Measurements from ENCODE around the gene ZDHHC11.
"Not testable (repeated sequence)": the region's sequence is repeated elsewhere in the genome, so short reads cannot be mapped to it uniquely, and the experiment has no call there.

The ZDHHC11 gene

DNA sequence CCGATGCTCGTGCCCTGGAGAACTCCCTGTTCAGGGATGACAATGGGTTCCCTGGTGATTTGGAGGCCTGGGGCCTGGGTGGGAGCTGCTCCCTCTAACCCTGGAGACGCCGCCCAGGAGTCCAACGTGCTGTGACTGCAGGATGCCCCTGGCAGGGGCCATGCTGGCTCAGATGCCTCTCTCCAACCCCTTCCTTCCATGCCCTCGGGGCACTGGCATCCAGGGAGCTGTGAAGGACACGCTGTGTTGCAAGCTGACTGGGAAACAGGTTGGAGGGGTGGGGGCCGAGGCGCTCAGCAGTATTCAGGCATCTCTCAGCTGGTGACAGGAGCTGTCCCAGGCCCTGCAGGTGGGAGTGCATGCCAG lies 75.2 kb downstream of the ZDHHC11 start:
- not testable (repeated sequence) for DNase-seq (ENCODE audit: low spot score)

DNA sequence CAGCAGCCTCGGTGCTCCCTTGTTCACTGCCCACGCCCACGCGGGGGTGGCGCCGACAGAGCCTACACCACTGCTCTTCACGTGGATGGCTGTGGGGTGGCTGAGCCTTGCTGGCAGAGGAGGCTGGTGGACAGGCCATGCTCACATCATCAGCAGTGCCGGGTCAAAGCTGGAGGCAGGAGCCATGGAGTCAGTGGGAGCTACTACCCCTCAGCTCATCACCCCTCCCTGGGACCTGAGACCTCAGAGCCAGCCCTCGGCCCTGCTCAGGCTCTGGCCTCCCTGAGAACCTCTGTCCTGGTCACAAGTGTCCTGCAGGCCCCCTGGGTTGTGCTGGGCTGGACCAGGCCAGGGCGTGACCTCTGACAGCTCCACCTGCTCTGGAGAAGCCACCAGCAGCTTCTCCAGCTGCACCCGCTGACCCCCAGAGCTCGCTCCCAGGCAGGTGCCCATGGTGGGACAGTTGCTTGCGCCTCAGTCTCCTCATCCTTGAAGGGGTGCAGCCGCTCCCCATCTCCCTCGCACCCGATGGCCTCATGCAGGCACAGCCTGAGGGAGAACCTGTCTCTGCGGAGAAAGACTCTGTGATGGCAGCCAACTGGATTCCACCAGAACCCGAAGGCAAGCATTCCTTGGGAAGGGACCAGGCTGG lies 75.8 kb downstream of the ZDHHC11 start:
- DNase-seq (ENCODE audit: low spot score): peak; percentile 4

DNA sequence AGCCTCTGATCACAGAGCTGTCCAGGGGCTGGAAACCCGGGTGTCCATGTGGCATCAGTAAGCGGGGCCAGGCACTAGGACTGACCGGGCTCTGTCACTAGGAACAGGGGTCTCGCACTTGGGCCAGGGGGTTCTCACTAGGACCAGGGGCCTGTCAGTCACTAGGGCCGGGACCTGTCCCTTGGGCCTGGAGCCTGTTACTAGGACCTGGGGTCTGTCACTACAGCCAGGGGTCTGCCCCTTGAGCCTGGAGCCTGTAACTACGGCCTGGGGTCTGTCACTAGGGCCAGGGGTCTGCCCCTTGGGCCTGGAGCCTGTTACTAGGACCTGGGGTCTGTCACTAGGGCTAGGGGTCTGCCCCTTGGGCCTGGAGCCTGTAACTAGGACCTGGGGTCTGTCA lies 76.5 kb downstream of the ZDHHC11 start:
- not testable (repeated sequence) for DNase-seq (ENCODE audit: low spot score)

DNA sequence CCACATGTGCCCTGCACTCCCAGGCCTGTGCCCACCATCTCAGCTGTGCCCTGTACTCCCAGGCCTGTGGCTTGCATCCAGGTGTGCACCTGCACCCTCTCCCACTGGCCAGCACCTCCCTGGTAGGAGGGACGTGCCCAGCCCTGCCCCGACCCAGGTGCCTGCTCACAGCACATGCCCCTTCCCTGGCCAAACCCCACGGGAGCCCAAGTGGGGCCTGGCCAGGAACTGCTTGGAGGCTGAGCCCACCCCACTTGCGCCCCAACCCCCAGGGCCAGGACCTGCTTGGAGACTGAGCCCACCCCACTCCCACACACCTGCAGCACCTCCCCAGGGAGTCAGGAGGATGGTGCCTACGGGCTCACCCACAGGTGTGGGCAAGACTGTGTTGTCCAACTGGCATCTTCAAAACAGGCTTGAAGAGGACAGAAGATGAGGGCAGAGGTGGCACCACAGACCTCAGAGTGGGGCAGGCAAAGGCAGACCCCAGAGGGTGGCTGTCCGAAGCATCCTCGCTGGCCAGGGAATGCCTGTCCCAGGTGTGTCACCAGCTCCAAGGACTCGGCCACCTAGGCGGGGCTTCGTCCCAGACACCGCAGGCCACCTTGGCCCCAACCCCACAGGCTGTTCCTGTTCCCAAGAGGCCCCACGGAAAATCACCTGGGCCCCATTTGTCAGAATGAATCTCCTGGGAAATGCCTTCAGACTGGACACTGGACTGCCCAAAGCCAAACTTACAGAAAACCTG lies 77.1 kb downstream of the ZDHHC11 start:
- DNase-seq (ENCODE audit: low spot score): peak; percentile 4

DNA sequence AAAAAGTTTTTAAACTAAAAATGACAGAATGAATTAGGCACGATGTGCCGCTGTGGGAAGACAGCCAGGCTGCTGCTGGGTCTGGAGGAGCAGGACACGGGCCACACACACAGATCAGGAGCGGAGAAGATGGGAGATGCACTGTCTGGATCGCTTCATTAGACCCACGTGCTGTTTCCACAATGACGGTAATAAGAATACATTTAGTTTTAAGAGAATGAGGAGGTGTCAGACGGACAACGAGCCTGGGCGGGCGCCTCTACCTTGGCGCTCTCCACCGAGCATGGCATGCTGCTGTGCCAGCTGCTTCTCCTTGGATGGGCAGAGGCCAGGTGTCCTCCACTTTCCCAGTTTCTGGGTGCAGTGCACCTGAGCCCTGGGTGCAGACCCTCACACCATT lies 77.9 kb downstream of the ZDHHC11 start:
- DNase-seq (ENCODE audit: low spot score): peak; percentile 6

DNA sequence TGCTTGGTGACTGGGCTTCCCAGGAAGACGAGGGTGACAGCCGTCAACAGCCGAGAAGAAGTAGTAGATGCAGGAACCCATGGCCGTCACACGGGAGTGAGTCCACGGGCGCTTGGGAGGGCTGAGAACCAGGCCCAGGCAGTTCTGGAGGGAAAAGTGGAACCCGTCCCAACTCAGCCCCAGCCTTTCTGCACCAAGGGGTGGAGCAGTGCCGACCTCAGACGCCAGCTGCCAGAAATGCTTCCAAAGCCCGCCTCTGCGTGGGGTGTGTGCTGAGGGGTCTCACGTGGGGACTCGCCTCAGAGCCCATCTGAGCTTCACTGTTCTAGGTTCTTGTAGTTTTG lies 78.3 kb downstream of the ZDHHC11 start:
- not testable (repeated sequence) for DNase-seq (ENCODE audit: low spot score)

DNA sequence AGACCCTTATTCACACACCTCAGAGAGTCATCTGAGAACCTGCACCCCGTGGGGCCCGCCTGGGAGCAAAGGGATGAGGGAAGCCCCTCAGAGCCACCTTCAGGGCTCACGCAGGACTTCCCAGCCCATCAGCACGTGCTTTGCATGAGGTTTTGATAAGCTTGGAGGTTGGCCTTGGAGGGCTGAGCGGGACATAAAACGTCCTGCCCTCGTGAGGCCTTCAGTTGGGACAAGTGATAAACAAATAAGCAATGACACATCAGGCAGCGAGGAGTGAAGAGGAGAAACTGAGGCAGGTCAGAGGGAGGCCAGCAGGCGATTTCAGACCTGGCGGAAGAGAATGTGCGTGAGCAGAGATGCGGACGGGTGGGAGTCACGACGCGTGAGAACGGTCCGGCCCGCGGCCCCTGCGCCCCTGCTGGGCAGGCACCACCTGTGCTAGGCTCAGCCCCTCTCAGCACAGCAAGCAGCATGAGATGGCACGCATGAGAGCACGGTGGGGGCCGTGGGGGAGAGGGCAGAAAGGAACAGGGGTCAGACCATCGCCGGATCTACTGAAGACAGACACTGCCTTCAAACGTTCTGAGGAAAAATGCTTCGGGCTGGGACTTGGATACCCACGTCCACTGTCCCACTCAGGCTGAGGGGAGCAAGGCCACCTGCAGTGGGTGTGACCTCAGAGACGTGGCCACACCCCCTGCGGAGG lies 78.8 kb downstream of the ZDHHC11 start:
- DNase-seq (ENCODE audit: low spot score): not testable (repeated sequence)

DNA sequence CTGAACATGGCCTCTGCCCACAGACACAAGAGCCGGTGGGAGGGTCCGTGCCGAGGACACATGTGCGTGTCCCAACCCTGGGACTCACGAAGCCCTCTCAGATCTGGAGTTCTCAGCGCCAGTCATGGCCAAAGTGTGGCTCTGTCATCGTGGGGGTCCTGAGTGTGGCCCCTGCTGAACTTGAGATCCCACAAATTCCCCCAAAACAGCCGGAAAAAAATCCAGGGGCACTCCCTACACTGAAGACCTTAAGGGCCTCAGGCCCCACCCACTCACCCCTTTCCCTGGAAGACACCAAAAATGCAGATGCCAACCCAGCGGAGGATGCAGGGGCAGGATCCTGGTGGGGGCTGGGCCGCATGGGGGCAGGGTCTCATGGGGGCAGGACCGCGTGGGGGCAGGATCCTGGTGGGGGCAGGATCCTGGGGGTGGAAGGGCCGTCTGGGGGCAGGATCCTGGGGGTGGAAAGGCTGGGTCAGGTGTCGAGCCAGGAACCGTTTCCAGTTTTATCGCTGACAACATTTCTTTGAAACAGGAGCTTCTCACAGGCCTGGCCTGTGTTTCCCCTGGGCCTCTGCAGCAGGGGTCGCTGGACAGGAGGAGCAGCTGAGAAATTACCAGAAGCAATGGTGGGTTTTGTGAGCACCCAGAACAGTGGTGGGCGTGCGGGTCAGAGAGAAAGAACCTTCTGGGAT lies 79.6 kb downstream of the ZDHHC11 start:
- peak; percentile 6 for DNase-seq (ENCODE audit: low spot score)

DNA sequence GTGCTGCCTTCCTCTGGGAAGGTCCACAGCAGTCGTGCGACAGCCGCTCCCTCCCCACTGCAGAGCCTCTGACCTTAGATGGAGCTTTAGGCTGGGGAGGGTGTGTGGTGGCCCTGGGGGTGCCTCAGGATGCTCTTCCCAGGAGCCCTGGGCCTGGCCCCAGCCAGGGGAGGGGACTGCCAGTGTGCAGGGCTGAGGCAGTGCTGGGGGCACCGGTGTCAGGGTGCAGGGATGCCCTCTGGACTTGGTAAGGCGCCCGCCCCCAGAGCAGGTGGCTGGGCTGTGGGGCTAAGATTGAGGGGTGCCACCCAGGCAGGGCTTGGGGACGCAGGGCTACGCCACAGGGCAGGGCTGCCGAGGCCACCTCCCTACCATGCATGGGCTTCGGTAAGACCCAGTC lies 80.2 kb downstream of the ZDHHC11 start:
- peak; percentile 8 for DNase-seq (ENCODE audit: low spot score)

DNA sequence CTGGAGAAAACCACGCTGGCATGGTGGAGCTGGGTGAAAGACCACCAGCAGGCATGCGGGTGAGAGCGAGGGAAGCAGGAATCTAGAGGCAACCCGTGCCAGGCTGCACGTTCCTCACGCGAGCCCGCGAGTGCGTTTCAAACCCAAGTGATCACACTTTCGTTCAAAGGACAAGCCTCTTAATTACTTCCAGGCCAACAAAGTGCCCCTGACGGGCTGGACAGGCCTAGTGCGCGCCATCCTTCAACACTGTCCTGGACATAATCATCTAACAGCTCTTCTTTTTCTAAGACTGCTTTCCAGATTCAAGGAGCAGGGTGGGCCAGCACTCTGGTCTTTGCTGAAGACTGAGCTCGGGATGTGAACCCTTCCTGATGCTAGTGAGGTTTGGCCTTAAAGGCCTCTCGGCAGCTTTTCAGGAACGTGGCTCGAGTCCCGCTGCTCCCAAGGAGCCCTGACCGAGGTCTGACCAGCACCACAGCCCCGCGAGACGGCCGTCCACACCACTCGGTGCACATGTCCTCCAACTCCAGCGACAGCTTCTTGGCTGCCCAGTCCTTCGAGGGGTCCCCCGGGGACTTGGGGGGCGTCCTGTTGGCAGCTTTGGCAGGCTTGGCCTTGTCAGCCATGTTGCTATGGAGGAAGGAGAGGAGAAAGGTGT lies 81.2 kb downstream of the ZDHHC11 start:
- peak; percentile 4 for DNase-seq (ENCODE audit: low spot score)

DNA sequence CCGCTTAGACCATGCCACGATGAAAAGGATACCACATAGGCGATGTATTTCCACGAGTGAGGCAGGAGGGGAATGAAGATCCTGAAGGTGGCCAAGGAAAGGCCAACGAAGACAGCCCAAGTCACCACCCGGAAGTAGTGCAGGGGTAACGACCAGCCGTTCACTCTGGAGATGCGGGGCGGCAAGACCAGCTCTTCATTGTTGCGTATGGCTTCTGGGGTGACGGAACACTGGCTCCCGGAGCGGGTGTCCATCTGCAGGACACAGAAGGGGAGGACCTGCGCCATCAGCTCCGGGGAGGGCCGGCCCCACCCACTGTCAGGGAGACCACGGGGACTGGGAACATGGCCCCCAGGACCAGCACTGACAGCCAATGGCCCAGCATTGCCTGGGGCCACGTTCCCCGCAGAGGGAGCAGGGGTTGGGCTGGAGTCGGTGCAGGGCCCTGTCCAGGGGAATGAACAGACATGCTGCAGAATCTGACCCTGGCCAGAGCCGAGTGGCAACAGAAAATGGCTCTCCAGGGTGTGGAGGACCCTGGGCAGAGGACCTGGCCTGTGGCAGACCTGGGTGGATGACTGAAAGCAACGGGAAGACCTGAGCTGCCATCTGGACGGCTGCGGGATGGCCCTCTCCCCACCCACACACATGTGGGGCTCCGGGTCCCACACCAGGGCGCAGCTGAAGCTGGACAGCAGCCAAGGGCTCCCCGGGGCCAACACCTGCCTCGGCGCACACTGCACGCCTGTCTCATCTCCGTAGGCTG lies 83.9 kb downstream of the ZDHHC11 start:
- no peak for DNase-seq (ENCODE audit: low spot score)

DNA sequence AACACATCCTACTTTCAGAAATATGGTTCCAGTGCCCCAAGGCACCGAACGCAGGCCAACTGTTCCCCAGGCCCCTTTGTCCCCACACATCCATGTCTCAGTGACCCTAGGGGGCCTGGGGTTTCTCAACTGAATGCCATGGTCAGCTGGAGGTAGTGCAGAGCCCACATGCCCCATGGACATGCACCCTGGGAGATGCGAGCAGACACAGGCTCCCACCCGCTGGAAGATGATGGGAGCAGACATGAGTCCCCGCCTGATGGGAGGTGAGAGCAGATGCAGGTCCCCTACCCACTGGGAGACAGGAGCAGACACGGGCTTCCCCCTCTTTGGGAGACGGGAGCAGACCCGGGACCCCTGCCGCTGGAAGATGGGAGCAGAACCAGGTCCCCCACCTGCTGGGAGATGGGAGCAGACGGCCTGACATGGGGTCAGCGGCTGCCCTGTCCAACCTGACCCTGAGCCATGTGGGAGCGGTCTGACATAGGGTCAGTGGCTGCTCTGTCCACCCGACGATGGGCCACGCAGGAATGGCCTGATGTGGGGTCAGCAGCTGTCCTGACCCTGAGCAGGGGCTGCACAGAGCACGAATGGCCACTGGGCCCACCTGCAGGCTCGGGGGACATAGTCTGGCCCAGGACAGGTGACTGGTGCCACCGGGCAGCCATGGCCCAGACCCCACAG lies 84.7 kb downstream of the ZDHHC11 start:
- DNase-seq (ENCODE audit: low spot score): no peak

DNA sequence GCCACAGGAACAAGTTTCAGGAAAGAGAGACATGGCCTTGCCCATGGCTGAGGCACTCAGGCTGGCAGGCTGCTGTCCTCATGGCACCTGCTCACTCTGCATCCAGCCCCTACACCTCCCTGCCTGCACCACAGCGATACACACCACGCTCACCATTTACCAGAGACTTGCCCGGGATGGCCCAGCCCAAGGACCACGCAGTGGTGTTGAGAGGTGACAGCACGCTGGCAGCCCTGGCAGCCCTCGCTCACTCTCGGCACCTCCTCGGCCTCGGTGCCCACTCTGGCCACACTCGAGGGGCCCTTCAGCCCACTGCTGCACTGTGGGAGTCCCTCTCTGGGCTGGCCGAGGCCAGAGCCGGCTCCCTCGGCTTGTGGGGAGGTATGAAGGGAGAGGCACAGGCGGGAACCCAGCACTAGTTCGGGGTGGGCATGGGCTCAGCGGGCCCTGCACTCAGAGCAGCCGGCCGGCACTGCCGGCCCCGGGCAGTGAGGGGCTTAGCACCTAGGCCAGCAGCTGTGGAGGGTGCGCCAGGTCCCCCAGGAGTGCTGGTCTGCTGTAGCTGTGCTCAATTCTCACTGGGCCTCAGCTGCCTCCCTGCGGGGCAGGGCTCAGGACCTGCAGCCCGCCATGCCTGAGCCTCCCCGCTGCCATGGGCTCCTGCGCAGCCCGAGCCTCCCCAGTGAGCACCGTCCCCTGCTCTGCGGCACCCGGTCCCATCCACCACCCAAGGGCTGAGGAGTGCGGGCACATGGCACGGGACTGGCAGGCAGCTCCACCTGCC lies 86.6 kb downstream of the ZDHHC11 start:
- no peak for DNase-seq (ENCODE audit: low spot score)

DNA sequence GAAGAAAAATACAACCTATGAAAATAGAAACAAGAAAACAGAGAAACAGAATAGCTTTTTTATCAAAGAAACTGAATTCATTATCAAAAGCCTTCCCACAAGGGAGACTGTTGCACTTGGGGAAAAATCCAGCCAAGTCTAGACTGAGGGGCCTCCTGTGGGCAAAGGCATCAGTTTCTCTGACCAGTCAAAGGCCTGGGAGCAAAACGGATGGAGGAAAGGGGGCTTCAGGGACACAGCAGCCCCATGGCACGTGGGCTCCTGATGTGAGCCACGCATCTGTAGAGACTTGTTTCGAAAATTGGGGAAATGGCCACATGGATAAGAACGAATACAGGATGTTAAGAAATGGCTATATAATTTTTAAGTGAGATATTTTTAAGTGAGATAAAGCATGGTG lies 87.4 kb downstream of the ZDHHC11 start:
- DNase-seq (ENCODE audit: low spot score): no peak

DNA sequence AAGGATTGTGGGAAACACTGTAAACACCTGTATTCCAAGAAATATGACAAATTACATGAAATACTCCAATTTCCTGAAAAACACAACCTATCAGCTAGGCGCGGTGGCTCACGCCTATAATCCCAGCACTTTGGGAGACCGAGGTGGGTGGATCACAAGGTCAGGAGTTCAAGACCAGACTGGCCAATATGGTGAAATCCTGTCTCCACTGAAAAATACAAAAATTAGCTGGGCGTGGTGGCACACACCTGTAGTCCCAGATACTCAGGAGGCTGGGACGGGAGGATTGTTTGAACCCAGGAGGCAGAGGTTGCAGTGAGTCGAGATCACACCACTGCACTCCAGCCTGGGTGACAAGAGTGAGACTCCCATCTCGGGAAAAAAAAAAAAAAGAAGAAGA lies 87.8 kb downstream of the ZDHHC11 start:
- DNase-seq (ENCODE audit: low spot score): not testable (repeated sequence)

DNA sequence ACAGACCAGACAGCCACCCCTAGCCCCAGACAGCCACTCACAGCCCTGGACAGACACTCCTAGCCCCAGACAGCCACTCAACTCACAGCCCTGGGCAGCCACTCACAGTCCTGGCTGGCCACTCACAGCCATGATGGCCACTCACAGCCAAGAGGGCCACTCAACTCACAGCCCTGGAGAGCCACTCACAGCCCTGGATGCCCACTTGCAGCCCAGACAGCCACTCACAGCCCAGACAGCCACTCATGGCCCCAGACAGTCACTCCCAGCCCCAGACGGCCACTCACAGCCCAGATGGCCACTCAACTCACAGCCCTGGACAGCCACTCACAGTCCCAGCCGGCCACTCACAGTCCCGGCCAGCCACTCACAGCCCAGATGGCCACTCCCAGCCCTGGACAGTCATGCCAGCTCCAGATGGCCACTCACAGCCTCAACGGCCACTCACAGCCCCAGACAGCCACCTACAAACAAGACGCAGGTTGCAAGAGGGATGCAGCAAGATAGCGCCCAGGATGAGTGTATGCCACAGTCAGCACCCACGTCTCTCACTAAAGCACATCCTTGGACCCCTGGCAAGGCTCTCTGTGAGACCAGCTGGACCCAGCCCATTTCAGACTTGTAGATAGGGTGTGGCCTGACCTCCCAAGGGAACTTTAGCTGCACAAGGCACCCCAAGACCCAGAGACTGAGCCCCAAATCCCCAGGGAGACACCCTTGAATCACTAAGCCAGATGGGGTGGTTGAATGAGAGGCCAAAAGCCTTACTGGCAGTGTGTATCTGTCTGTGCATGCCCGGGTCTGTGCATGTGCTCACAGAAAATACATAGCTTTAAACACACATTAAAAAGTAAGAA lies 88.7 kb downstream of the ZDHHC11 start:
- no peak for DNase-seq (ENCODE audit: low spot score)

DNA sequence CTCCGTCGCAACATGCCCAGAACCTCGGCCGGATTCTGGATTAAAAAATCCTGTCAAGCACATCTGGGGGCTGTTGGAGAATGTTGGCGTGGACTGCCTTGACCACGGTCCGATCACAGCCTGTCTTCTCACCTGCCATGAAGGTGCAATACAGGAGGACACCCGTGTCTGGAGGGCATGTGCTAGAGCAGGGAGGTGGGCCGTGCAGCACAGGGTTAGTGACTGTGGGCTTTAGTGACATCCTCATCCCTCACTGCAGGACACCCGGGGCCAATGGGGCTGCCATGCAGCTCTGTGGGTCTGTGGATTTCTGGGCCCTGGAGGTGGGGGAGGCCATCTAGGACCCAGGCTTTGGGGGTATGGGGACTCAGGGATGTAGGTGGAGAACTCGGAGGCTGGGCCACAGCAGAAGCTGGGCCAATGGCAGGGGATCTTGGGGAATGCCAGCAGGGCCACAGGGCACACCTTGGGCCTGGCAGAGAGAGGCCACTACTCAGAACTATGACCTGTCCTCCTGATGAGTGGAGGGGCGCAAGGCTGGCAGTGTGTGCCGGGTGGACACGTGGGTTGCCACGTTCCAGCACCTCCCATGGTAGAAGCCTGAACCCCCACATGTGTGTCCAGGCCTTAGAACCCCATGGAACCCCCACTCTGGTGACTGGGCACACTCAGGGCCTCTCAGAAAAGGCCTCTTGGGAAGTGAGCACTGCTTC lies 89.6 kb downstream of the ZDHHC11 start:
- DNase-seq (ENCODE audit: low spot score): no peak

DNA sequence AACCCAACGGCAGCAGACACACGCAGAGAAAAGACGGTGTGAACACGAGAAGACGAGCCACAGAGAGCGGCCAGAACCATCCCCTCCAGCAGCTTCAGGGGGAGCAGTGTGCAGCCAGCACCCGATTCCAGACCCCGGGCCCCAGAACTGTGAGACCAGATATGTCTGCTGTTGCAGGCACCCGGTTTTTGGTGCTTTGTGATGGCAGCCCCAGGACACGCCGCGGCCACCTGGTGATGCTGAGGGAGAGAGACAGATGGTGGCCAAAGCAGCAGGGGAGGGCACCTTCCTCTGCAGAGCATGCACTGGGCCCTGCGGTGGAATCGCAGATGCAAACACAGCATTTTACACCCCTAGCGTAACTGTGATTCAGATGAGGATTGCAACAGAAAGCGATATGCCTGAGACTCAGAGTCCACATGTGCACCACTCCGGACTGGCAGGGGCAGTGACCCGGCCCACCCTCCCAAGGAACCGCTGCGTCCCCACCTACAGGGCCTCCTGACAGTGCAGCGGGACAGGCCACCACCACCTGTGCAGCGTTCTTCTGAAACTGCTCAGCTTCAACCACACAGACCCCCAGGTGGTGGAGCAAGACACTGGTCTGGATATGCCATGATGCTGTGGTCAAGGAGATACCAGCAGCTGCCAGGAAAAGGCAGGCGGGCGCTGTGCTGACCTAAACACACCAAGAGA lies 90.3 kb downstream of the ZDHHC11 start:
- DNase-seq (ENCODE audit: low spot score): no peak

Data from D341Med (cell line).